ENCODE results near the gene FAM114A2. TPM values are rescaled to one million over a fixed set of nuclear protein-coding genes. Genes with fewer than 3 reads are reported as not detected.

FAM114A2 gene
- total RNA-seq, 1 donor from 2014 or later = 30.5 TPM

DNA sequence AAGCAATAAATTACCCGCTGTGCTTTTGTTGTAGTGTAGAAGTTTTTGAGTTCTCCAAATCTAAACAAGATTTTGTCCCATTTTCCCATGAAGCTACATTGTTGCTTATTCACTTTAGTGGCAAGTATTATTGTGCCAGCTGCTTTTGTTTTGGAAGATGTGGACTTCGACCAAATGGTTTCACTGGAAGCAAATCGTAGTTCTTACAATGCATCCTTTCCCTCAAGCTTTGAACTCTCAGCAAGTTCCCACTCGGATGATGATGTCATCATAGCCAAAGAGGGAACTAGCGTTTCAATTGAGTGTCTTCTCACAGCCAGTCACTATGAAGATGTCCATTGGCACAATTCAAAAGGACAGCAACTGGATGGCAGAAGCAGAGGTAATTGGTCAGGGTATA lies 10.9 kb upstream of the FAM114A2 start:
- no peak for DNase-seq
- CTCF ChIA-PET = interaction anchor here (0.6 to 1.6 kb wide), 2 partner anchors 23 to 59 kb away, joined by 3 to 5 read pairs; no protein-coding TSS in a partner anchor
- H3K27me3 Mint-ChIP-seq = no peaks in the 10 kb centered on the region
- TF ChIP-seq, protein P1, sequence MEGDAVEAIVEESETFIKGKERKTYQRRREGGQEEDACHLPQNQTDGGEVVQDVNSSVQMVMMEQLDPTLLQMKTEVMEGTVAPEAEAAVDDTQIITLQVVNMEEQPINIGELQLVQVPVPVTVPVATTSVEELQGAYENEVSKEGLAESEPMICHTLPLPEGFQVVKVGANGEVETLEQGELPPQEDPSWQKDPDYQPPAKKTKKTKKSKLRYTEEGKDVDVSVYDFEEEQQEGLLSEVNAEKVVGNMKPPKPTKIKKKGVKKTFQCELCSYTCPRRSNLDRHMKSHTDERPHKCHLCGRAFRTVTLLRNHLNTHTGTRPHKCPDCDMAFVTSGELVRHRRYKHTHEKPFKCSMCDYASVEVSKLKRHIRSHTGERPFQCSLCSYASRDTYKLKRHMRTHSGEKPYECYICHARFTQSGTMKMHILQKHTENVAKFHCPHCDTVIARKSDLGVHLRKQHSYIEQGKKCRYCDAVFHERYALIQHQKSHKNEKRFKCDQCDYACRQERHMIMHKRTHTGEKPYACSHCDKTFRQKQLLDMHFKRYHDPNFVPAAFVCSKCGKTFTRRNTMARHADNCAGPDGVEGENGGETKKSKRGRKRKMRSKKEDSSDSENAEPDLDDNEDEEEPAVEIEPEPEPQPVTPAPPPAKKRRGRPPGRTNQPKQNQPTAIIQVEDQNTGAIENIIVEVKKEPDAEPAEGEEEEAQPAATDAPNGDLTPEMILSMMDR (IDR thresholded peaks at IDR 0.05) = no peak
- H3K4me3 Mint-ChIP-seq = no peak overlapping the region
- no peaks in the 10 kb centered on the region for H3K9me3 Mint-ChIP-seq
- POLR2A ChIA-PET = no interaction called here
- peaks cover 58% of the 10 kb centered on the region for H3K36me3 Mint-ChIP-seq (ENCODE audit: low read depth)
- no peak for ATAC-seq (ENCODE audit: low read depth)
- H3K4me1 Mint-ChIP-seq = peaks cover 7% of the 10 kb centered on the region
- intact Hi-C loops (cut with micrococcal nuclease) = no loop called here
- no peak overlapping the region for H3K27ac Mint-ChIP-seq

DNA sequence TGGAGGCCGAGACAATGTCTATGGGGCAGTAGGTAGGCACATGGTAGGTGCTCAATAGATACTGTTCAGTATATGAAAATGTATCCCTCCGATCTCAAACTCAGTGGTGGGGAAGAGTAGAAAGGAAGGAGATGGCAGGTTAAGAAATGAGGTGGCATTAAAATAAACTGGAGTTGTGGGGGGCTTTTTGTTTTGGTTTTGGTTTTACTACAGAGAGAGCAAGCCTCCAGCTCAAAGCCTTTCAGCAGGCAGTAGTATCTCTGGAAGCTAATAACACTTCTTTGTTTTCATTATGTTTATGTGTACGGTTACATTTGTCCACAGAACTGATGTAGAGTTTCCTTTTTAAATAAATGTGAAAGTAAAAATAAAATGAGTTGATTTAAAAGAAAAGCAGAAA lies 8.6 kb upstream of the FAM114A2 start:
- TF ChIP-seq, protein P1 (IDR thresholded peaks at IDR 0.05) = no peak
- intact Hi-C loops (cut with micrococcal nuclease) = no loop called here
- H3K4me1 Mint-ChIP-seq = peaks cover 17% of the 10 kb centered on the region
- peaks cover 38% of the 10 kb centered on the region for H3K36me3 Mint-ChIP-seq (ENCODE audit: low read depth)
- no peaks in the 10 kb centered on the region for H3K9me3 Mint-ChIP-seq
- DNase-seq (no peak), ATAC-seq (ENCODE audit: low read depth) (no peak)
- H3K4me3 Mint-ChIP-seq = no peak overlapping the region
- CTCF ChIA-PET = no interaction called here
- POLR2A ChIA-PET = no interaction called here
- no peaks in the 10 kb centered on the region for H3K27me3 Mint-ChIP-seq
- H3K27ac Mint-ChIP-seq = no peak overlapping the region

DNA sequence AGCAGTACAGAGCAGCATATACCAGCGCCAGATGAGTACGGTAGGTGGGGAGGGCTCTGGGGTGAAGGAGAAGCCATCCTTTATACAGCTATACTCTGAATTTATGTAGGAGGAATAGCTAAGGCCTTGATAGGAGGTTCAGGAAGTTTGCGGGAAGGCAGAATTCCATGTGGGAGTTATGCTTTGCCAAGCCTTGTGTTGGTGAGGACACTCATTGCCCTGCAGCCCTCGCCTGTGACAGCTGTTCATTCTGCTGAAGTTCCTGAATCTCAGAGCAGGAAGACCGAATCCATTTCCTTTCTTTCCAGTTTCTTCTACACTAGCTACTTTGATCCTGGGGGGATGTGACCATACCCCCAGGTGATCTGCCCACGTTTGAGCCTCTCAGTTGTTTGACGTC lies 7.8 kb upstream of the FAM114A2 start:
- no peaks in the 10 kb centered on the region for H3K9me3 Mint-ChIP-seq
- ChIA-PET POLR2A (no interaction called here), CTCF (no interaction called here)
- TF ChIP-seq, protein P1 (IDR thresholded peaks at IDR 0.05) = no peak
- H3K4me3 Mint-ChIP-seq = no peak overlapping the region
- intact Hi-C loops (cut with micrococcal nuclease) = no loop called here
- H3K27me3 Mint-ChIP-seq = no peaks in the 10 kb centered on the region
- DNase-seq = no peak
- H3K27ac Mint-ChIP-seq = no peak overlapping the region
- peaks cover 35% of the 10 kb centered on the region for H3K36me3 Mint-ChIP-seq (ENCODE audit: low read depth)
- ATAC-seq (ENCODE audit: low read depth) = no peak
- peaks cover 21% of the 10 kb centered on the region for H3K4me1 Mint-ChIP-seq

DNA sequence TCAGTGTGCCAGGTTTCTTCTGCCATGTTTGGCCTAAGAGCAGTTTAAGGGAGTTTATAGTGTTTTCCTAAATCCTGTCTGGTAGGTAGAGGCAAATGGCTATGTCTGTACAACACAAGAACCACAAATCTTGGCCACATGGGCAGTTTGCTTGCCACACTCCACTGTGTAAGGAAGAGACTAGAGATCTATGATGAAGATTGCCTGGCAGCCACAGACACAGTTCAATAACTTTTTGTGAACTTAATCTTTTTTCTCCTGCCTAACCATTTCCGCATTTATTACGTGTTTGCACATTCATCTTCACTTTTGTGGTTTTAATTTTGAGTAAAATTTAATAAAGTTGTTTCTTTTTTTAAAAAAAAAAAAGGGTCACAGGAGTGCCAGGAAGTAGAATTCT lies 5.9 kb upstream of the FAM114A2 start:
- H3K9me3 Mint-ChIP-seq = no peaks in the 10 kb centered on the region
- intact Hi-C loops (cut with micrococcal nuclease) = no loop called here
- ATAC-seq (ENCODE audit: low read depth) = no peak
- no peak overlapping the region for H3K27ac Mint-ChIP-seq
- no peak overlapping the region for H3K4me3 Mint-ChIP-seq
- peaks cover 29% of the 10 kb centered on the region for H3K4me1 Mint-ChIP-seq
- TF ChIP-seq, protein P1 (IDR thresholded peaks at IDR 0.05) = no peak
- CTCF ChIA-PET = no interaction called here
- H3K36me3 Mint-ChIP-seq (ENCODE audit: low read depth) = peaks cover 23% of the 10 kb centered on the region
- POLR2A ChIA-PET = no interaction called here
- no peak for DNase-seq
- H3K27me3 Mint-ChIP-seq = no peaks in the 10 kb centered on the region

DNA sequence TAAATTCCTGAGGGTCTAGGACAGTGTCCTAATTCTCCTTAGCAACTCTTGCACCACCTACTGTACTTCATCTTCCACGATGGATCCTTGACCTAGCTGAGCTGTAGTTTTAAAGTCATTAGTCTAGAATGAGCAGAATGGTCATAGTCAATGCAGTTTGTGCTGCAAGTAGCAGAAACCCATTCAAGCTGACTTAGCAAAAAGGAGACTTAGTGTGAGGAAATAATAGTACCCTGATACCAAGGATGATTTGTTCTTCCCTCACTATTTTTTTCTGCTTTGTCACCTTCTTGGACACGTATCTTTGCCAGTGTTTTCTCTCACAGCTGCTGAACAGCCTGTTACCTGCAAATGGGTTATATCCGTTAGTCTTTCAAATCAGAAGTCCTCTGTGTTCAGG lies 5.4 kb upstream of the FAM114A2 start:
- intact Hi-C loops (cut with micrococcal nuclease) = no loop called here
- no peak for ATAC-seq (ENCODE audit: low read depth)
- TF ChIP-seq, protein P1 (IDR thresholded peaks at IDR 0.05) = no peak
- Mint-ChIP-seq H3K27ac (no peak overlapping the region), H3K4me3 (no peak overlapping the region), H3K36me3 (ENCODE audit: low read depth) (peaks cover 22% of the 10 kb centered on the region), H3K4me1 (peaks cover 34% of the 10 kb centered on the region), H3K27me3 (no peaks in the 10 kb centered on the region), H3K9me3 (no peaks in the 10 kb centered on the region)
- ChIA-PET POLR2A (no interaction called here), CTCF (no interaction called here)
- no peak for DNase-seq
